ENCODE results near the gene MOK. TPM values are rescaled to one million over a fixed set of nuclear protein-coding genes. Genes with fewer than 3 reads are reported as not detected.
"Not testable (repeated sequence)": the region's sequence is repeated elsewhere in the genome, so short reads cannot be mapped to it uniquely, and the experiment has no call there.

MOK gene
- total RNA-seq, 1 experiment from 2014 or later = 17.6 TPM

- Histone ChIP-seq H3K9me3 (no peaks in the 10 kb centered on the region), H3K36me3 (no peaks in the 10 kb centered on the region), H3K4me3 (no peak overlapping the region), H3K27me3 (no peaks in the 10 kb centered on the region)
- DNase-seq = no peak
These were observed 25.8 kb upstream of the MOK start for GRCh38 chr14:102330806-102331205.

- not testable (repeated sequence) for DNase-seq, H3K36me3 ChIP-seq, H3K27me3 ChIP-seq, H3K9me3 ChIP-seq, H3K4me3 ChIP-seq
These were observed 24.4 kb upstream of the MOK start for GRCh38 chr14:102329381-102329780.

- DNase-seq = no peak
- Histone ChIP-seq H3K36me3 (no peaks in the 10 kb centered on the region), H3K9me3 (no peaks in the 10 kb centered on the region), H3K4me3 (no peak overlapping the region), H3K27me3 (no peaks in the 10 kb centered on the region)
These were observed 21.6 kb upstream of the MOK start for GRCh38 chr14:102326583-102326982.

GRCh38 chr14:102325791-102326345 lies 20.9 kb upstream of the MOK start:
- DNase-seq = no peak

GRCh38 chr14:102323102-102323501 lies 18.1 kb upstream of the MOK start:
- no peaks in the 10 kb centered on the region; the same call in 1 of the 2 replicates for H3K36me3 ChIP-seq
- peak; percentile 76 for DNase-seq
- no peaks in the 10 kb centered on the region for H3K9me3 ChIP-seq
- no peak overlapping the region for H3K4me3 ChIP-seq
- no peaks in the 10 kb centered on the region for H3K27me3 ChIP-seq

More at GRCh38 chr14:102325791-102326345, 20.9 kb upstream of the MOK start:
- H3K27me3 ChIP-seq = no peaks in the 10 kb centered on the region
- no peaks in the 10 kb centered on the region for H3K9me3 ChIP-seq
- no peaks in the 10 kb centered on the region; the same call in 1 of the 2 replicates for H3K36me3 ChIP-seq
- no peak overlapping the region for H3K4me3 ChIP-seq

GRCh38 chr14:102321456-102322422 lies 16.8 kb upstream of the MOK start:
- DNase-seq = no peak

GRCh38 chr14:102320671-102321455 lies 15.9 kb upstream of the MOK start:
- no peaks in the 10 kb centered on the region for H3K27me3 ChIP-seq
- H3K4me3 ChIP-seq = peak overlapping the region; percentile 64
- H3K36me3 ChIP-seq = no peaks in the 10 kb centered on the region; the same call in 1 of the 2 replicates
- DNase-seq = no peak
- no peaks in the 10 kb centered on the region for H3K9me3 ChIP-seq

More at GRCh38 chr14:102321456-102322422, 16.8 kb upstream of the MOK start:
- Histone ChIP-seq H3K4me3 (no peak overlapping the region), H3K36me3 (no peaks in the 10 kb centered on the region; the same call in 1 of the 2 replicates), H3K9me3 (no peaks in the 10 kb centered on the region), H3K27me3 (no peaks in the 10 kb centered on the region)

- H3K9me3 ChIP-seq = no peaks in the 10 kb centered on the region
- peak; percentile 49 for DNase-seq
- H3K4me3 ChIP-seq = peak overlapping the region; percentile 64
- H3K36me3 ChIP-seq = no peaks in the 10 kb centered on the region; the same call in 1 of the 2 replicates
- no peaks in the 10 kb centered on the region for H3K27me3 ChIP-seq
These were observed 15.2 kb upstream of the MOK start for GRCh38 chr14:102320033-102320660.

GRCh38 chr14:102319351-102320032 lies 14.5 kb upstream of the MOK start, which contains the start of gene ZNF839:
ZNF839 (plus strand) TSS chr14:102319746; CDS start chr14:102319766, 20 bp downstream.
- DNase-seq = peak; percentile 87
- H3K9me3 ChIP-seq = no peaks in the 10 kb centered on the region

GRCh38 chr14:102318781-102319276 lies 13.9 kb upstream of the MOK start:
- Histone ChIP-seq H3K27me3 (no peaks in the 10 kb centered on the region), H3K4me3 (peak overlapping the region; percentile 64), H3K36me3 (no peaks in the 10 kb centered on the region; the same call in 1 of the 2 replicates), H3K9me3 (no peaks in the 10 kb centered on the region)
- no peak for DNase-seq

More at GRCh38 chr14:102319351-102320032, 14.5 kb upstream of the MOK start, which contains the start of gene ZNF839:
- H3K27me3 ChIP-seq = no peaks in the 10 kb centered on the region
- H3K36me3 ChIP-seq = no peaks in the 10 kb centered on the region; the same call in 1 of the 2 replicates
- peak within 1 kb of the TSS; percentile 64 for H3K4me3 ChIP-seq

- Histone ChIP-seq H3K27me3 (no peaks in the 10 kb centered on the region), H3K4me3 (peak overlapping the region; percentile 41), H3K9me3 (no peaks in the 10 kb centered on the region), H3K36me3 (no peaks in the 10 kb centered on the region; the same call in 1 of the 2 replicates)
- peak; percentile 38 for DNase-seq
These were observed 12.7 kb upstream of the MOK start for GRCh38 chr14:102317564-102318248.

- Histone ChIP-seq H3K36me3 (no peaks in the 10 kb centered on the region; the same call in 1 of the 2 replicates), H3K27me3 (no peaks in the 10 kb centered on the region), H3K9me3 (no peaks in the 10 kb centered on the region), H3K4me3 (peak overlapping the region; percentile 41)
- DNase-seq = peak; percentile 85
These were observed 12.0 kb upstream of the MOK start for GRCh38 chr14:102316743-102317563.

GRCh38 chr14:102316338-102316742 lies 11.4 kb upstream of the MOK start:
- H3K27me3 ChIP-seq = no peaks in the 10 kb centered on the region
- no peaks in the 10 kb centered on the region for H3K9me3 ChIP-seq
- DNase-seq = peak; percentile 48
- H3K4me3 ChIP-seq = peak overlapping the region; percentile 29
- H3K36me3 ChIP-seq = no peaks in the 10 kb centered on the region; the same call in 1 of the 2 replicates

GRCh38 chr14:102315121-102315520 lies 10.2 kb upstream of the MOK start:
- H3K4me3 ChIP-seq = no peak overlapping the region
- DNase-seq = no peak
- no peaks in the 10 kb centered on the region for H3K27me3 ChIP-seq
- H3K9me3 ChIP-seq = no peaks in the 10 kb centered on the region
- H3K36me3 ChIP-seq = no peaks in the 10 kb centered on the region

Data from MG63 (cell line).